Hypothalamus (tissue), 51 donors: Measurements from ENCODE around the gene HPN.

ENCODE experiments used
- DNase-seq, 51 donors: peaks; one replicate each; lab custom pipeline; 2025; lab: John Stamatoyannopoulos, UW

HPN gene

DNA sequence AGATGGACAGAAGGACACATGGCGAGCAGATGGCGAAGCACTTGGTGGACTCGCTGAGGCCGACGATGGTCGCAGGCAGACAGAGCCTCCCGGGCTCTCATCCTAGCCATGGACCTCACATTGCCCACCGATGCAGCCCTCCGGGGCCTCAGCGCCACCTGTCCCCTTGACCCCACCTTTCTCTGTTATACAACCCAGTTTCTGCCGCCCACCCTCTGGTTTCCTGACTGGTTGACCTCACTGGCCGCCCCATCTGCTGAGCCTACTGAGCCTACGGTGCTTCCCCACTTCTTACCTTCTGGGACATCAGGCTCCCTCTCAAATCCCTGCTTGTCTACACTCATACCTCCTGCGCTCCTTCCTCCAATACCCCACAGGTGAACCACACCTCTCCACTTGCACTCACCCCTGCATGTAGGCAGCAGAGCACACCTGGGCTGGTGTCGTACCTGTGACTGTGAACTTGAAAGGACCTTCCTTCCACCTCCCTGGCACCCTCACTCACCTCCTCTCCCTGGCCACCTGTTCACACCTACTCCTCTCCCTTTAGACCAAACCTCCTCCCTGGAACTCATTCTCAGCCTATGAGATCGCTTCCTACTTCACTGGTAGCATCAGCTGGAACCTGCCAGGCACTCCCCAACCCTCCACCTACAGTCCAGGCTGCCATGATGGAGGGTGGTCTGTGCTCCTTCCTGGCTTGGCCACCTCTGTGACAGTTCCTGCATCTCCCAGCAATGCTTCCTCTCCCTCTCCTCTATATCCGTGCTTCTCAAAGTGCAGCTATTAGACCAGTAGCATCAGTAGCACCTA, 36.1 kb downstream of the HPN start:
- no peak for DNase-seq

DNA sequence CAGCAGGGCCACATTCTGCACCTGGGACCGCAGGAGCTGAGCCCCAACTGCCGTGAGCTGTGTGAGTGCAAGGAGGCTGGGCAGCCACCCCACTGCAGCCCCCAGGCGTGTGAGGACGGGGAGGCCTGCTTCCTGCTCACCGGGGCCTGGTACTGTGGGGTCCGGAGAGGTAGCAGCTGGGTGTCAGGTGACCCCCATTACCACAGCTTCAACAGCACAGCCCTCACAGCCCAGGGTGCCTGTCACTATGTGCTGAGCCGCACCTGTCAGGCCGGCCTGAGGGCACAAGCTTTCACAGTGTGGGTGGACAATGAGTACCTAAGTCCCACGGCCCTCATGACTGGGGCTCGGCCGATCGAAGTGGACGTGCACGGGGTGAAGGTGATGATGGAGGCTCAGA, 38.3 kb downstream of the HPN start:
- DNase-seq: no peak

DNA sequence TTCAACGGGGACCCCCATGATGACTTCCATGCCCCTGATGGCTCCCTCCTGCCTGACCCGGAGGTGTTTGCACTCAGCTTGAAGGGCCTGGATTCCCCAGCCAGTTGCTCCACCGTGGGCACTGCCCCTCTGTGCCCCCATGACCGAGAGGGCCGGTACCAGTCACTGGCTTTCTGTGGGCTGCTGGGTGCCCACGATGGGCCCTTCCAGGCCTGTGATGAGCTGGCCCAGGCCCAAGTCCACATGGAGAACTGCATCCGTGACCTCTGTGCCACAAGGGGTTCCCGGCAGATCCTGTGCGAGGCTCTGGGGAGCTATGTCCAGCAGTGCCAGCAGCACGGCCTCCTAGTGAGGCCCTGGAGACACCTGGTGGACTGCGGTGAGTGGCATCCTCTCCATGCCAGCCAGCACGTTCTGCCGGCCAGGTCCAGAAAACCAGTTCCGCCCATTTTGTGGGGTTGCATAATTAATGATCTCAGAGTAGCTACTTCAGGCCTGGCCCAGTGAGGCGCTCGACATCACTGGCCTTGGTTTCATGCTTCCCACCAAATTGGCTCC, 39.2 kb downstream of the HPN start:
- no peak for DNase-seq

DNA sequence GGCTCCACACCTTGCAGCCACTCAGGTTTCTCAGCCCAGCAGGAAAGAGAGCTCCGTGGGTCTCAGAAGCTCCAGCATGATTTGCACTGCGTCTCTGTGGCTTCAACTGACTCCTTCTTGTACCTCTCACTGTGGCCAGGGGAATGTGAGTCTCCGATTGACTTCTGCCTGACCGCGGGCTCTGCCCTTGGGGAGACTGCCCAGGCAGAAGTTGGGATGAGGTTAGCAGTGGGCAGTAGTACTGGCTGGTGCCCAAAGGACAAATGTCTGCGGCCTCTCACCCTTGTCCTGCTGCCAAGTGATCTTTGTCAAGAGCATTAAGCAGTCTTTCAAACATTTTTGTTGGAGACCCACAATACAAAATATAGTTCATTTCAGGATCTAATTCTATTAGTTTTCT, 39.7 kb downstream of the HPN start:
- DNase-seq: no peak

DNA sequence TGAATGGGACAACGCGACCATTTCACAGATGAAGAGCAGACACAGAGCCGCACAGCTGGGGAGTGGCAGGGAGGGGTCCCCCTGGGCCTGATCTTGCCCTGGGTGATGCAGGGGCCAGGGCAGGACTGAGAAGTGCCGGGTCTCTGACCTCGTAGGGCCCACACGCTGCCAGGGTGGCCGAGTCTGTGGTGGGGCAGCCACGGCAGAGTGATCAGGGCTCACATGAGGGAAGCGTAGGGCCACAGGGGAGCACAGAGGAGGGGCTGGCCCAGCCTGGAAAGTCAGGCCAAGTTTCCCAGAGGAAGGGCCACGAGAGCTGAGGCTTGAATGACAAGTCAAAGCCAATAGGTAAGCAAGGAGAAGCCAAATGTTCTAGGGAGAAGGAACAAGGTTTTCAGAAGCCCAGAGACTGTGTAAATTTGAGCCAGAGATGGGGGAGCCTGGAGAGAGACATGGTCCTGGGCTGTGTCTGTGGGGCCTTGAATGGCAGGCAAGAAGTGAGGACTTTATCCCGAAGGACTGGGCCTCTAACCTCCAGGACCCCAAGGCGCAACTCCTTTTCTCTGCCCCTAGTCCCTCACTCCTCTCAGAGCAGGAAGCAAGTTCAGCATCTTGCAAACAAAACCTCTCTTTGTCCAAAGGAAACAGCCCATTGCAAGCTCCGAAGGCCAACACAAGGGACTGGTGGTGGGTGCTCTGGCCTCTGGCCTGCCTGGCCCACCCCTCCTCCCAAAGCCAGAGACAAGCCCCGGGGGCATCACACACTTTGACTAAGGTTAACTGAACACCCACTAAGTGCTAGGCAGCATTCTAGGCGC, 42.4 kb downstream of the HPN start:
- DNase-seq: no peak

DNA sequence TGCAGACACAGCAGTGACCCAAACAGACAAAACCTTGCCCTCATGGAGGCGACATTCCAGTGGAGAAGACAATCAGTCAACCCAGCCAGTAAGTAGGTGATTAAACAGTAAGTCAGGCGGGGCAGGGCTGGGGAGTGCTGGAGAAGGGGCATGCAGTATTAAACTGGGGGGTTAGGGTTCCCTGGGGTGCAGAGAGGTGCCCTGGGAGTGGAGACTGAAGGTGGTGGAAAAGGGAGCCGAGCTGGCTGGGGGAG, 42.9 kb downstream of the HPN start:
- DNase-seq: no peak

DNA sequence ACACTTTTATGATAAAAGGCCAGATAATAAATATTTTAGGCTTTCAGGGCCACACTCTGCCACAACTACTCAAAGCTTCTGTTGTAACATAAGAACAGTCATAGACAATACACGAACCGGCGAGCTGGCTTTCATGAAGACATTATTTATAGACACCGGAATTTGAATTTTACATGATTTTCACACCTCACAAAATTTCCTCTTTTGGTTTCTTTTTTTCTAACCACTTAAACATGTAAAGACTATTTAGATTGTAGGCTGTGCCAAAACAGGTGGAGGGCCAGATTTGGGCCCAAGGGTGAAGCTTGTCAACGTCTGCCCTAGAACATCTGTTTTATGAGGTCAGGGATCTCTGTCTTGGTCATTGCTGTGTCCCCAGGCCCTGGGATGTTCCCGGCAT, 44.4 kb downstream of the HPN start:
- DNase-seq: no peak

DNA sequence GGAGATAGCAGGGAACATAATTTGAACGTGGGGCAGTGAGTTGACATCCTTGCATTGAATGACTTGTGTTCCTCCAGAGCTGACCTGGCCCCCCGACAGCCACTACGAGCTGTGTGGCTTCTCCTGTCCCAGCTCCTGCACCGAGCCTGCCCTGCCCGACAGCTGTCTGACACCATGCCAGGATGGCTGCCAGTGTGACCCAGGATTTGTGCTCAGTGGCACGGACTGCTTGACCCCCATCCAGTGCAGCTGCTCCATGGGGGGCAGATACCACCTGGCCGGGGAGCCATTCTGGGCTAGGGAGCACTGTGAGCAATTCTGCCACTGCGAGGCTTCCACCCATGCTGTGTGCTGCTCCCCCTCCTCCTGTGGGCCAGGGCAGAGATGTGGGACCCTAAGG, 44.9 kb downstream of the HPN start:
- DNase-seq: peak in 8 of 51 donors; percentile 7 to 31 (median 15)

DNA sequence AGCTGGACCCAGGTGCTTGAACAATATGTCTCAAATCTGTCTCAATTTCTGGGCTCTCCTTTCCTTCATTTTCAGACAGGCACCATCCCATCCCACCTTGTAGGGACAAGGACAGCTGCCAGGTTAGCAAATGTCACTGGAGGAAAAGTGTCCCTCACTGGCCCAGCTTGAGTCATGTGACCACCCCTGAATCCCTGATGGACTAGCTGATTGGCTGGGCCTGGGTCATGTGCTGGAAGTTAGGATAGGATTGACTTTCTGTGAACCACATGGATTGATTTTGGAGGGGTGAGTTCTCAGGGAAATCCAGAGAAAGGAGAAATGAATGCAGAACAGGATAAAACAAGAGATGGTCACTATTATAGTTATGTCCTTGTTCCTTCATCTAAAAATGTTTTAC, 45.9 kb downstream of the HPN start:
- no peak for DNase-seq

DNA sequence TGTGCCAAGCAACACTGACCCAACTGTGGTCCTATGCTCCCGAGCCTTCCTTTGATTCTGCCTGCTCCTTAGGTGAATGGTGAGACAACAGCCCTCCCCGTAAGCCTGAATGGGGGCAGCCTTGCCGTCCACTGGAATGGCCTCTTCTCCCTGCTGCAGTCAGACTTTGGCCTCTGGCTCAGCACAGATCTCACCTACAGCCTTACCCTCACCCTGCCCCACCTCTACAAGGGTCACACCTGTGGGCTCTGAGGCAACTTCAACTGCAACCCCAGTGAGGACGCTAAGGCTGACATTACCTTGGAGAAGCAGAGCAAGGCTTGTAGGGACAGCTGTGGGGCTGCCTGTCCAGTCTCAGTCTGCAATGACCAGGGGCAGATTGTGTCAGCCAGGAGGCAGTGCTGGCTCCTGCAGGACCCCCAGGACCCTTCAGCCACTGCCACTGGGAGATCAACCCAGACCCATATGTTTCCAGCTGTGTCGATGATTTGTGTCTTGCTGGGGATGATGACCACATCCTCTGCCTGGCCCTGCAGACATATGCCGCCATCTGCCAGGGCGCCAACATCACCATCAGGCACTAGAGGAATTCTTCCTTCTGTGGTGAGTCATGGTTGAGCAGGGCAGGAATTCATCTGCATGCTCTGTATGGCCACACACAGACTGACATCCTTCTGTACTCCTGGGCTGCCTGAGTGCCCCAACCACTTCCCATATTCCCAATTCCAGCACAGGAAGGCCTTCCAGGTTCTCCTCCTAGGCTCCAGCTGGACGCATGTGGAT, 46.8 kb downstream of the HPN start:
- peak in 1 of 51 donors; percentile 18 for DNase-seq

DNA sequence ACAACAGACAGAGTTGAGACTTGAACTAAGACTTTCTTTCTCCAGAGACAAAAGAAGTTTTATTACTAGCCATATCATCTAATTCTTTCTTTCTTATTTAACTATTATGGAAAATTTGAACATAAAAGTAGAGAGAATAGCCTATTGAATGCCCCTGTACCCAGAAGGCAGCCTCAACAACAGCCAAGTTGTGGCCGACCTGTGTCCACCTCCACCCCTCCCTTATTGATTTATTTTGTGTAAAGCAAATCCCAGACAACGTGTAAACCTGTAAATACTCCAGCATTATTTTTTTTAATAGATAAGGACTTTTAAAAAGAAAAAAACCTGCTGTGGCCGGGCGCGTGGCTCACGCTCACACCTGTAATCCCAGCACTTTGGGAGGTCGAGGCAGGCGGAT, 48.0 kb downstream of the HPN start:
- no peak for DNase-seq

DNA sequence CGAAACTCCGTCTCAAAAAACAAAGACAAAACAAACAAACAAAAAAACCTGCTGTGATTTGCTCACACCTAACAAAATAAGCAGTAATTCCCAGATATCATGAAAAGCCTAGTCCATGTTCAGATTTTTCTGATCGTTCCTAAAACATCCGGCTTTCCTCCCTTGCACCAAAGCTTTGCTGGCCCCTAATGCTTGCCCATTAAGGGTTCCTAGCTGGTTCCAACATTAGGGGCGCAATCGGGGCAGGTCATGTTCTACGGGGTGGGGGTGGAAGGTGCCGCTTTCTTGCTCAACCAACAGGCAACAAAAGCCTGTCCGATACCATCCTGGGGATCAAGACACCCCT, 48.6 kb downstream of the HPN start:
- DNase-seq: no peak

DNA sequence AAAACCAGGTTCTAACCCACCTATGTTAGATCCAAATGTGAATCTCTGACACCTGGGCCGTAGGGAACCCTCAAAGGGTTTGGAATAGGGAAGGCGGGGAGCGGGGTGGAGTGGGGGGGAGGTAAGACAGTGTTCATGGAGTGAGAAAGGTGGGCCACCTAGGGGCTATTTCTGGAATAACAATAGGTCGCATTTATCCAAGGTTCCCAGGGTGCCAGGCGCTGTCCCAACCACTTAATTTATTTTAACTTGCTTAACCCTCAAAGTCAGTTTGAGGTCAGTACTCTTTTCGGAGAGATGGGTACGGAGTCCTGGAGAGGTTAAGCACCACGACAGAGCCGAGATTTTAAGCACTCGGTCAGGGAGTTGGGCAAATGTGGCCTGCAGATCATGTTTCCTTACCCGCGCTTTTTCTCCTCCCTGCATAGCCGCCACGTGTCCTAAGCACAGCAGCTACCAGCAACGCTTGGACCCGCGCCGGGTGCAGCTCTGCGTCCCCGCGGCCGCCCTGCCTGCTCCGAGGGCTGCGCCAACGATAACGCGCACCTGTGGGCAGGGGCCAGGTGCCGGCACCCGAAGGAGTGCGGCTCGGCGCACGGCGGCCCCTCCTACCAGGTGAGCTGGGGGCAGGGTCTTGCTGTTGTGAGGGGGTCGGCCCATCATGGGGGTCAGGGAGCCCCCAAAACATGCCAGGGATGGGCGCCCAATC, 49.1 kb downstream of the HPN start:
- DNase-seq: peak in 24 of 51 donors; percentile 7 to 74 (median 38)

DNA sequence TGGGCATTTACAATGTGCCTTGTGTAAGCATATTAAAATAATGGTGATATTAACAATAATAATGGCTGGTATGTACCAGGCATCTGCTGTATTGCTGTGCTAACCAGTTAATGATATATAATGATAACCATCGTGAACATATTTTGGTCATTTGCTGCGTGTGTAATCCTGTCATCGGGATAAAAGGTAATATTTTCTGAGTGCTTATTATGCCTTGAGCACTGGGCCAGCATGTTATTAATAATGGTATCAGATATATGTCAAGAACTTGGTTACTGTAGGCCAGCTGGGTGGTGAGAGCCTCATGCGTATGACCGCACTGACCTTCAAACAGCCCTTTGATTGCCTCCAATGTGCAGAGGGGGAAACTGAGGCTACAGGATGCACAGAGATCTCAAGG, 51.9 kb downstream of the HPN start:
- DNase-seq: no peak

DNA sequence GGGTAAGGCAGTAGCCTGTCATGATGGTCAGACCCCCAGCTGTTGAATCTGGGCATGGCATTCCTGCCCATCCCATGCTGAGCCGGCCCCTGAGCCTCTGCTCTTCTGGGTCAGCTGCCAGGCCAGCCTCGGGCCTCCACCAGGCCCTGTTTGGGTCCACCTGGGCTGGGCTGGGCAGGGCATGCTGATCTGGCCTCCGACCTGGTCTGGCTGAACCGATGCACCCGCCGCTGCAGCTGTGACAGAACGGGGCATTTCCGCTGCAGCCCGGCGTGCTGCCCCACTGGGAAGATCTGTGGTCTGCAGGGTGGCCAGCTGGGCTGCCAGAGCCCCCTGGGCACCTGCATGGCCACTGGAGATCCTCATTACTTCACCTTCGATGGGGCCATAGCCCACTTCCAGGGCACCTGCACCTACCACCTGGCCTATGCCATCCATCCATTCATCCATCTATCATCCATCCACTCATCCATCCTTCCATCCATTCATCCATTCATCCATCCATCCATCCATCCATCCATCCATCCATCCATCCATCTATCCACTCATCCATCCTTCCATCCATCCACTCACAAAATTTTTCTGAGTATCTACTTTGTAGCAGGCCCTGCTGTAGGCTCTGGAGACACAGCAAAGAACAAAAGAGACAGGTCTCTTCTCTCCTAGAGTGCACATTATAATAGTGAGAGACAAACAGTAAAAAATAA, 52.6 kb downstream of the HPN start:
- DNase-seq: no peak

DNA sequence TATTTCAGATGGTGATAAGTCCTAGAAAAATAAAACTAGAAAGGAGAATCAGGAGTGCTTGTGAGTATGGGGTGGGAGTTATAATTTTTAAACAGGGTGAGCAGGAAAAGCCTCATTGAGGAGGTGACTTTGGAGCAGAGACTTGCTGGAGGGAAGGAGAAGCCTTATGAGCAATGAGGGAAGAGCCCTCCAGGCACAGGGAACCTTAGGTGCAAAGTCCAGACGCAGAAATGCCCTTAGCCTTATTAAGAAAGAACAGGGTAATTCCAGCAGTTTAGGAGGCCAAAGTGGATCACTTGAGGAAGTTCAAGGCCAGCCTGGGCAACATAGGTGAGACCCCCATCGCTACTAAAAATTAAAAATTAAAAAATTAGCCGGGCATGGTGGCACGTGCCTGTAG, 53.1 kb downstream of the HPN start:
- no peak for DNase-seq

DNA sequence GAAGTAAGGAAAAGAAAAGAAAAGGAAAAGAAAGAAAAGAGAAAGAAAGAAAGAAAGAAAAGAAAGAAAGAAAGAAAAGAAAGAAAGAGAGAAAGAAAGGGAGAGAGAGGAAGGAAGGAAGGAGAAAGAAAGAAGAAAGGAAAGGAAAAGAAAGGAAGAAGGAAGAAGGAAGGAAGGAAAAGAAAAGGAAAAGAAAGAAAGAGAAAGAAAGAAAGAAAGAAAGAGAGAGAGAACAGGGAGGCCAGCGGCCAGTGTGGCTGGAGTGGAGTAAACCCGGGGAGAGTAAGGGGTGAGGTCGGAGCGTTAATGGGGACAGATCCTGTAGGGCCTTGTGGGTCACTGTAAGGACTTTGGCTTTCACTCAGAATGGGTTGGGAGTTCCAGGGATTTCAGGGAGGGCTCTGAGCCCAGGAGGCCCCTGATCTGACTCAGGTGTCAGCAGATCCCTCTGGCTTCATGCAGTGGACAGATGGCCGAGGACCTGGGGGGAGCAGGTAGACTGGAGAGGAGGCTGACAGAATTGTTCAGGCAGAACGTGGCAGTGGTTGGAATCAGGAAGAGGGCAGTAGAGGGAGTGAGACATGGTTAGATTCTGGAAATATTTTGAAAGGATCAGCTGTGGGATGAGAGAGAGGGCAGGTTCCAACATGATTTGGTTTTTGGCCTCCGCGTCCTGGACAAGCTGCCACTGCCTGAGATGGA, 54.3 kb downstream of the HPN start:
- DNase-seq: no peak

DNA sequence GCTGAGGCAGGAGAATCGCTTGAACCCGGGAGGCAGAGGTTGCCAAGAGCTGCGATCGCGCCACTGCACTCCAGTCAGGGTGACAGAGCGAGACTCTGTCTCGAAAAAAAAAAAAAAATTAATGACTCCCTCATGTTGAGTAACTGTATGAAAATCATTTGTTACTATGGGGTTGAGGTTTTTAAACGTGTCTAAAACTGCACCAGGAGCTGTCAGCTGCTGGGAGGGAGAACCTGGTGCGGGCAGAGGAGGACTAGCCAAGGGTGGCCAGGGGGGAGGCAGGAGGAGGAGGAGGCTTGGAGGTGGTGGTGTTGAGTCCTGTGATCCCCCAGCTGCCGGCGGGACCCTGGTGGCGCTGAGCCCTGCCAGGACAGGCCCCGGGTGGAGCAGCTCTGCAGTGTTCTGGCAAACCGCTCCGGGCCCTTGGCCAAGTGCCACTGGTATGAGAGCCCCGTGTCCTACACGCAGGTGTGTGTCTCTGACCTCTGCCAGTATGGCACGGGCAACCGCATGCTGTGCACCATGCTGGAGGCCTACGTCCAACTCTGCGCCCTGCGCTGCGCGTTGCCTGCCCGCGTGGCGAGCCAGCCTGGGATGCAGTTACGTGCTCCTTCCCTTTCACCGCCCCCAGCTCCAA, 57.0 kb downstream of the HPN start:
- peak in 3 of 51 donors; percentile 18 to 35 (median 26) for DNase-seq
